ENCODE results near the gene CROCC2. TPM values are rescaled to one million over a fixed set of nuclear protein-coding genes. Genes with fewer than 3 reads are reported as not detected.

Gene CROCC2
- total RNA-seq, 4 donors from 2014 or later: 0.07 TPM; not detected in 3

GRCh38 chr2:240889601-240890560 lies 16.3 kb upstream of the CROCC2 start:
- Histone ChIP-seq H3K4me1 (no peaks in the 10 kb centered on the region), H3K9me3 (no peaks in the 10 kb centered on the region), H3K4me3 (no peak overlapping the region), H3K27ac (no peak overlapping the region), H3K27me3 (no peaks in the 10 kb centered on the region), H3K36me3 (no peaks in the 10 kb centered on the region)
- DNase-seq: no peak
- ATAC-seq: no peak
- intact Hi-C loops (cut with DNase I; ENCODE audit: low total_unique reads) (no loop called here), in situ Hi-C loops (cut with MboI; ENCODE audit: low sequenced_read_pairs in 4 of 4) (no loop called here)
- TF ChIP-seq CTCF (IDR thresholded peaks at IDR 0.05 in 4 of 5, conservative IDR thresholded peaks at IDR 0.05 in 1 of 5) (no peak), POLR2A (IDR thresholded peaks at IDR 0.05) (no peak)

DNA sequence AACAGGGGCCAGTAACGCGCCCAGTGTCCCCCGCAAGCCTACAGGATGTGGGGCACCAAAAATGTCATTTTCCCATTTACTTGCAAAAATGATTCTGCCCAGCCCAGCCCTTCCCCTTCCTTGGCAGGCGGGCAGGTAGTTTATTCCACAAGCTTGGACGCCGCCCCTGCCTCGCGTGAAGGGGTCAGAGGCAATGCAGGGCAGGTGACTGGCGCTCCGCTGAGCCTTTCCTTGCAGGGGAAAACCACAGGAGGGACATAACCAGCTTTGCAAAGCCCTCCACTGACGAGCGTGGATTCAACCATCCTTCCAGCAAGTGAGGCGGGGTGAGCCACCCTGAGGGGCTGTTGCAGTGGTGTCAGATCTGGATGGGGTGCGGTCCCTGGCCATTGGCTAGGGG lies 15.4 kb upstream of the CROCC2 start:
- Histone ChIP-seq H3K27me3 (no peaks in the 10 kb centered on the region), H3K36me3 (no peaks in the 10 kb centered on the region), H3K4me1 (no peaks in the 10 kb centered on the region), H3K27ac (no peak overlapping the region), H3K4me3 (no peak overlapping the region), H3K9me3 (no peaks in the 10 kb centered on the region)
- DNase-seq: no peak
- no peak for ATAC-seq
- intact Hi-C loops (cut with DNase I; ENCODE audit: low total_unique reads): no loop called here
- in situ Hi-C loops (cut with MboI; ENCODE audit: low sequenced_read_pairs in 4 of 4): no loop called here
- no peak for TF ChIP-seq CTCF (IDR thresholded peaks at IDR 0.05 in 4 of 5, conservative IDR thresholded peaks at IDR 0.05 in 1 of 5)
- no peak for TF ChIP-seq POLR2A (IDR thresholded peaks at IDR 0.05)

DNA sequence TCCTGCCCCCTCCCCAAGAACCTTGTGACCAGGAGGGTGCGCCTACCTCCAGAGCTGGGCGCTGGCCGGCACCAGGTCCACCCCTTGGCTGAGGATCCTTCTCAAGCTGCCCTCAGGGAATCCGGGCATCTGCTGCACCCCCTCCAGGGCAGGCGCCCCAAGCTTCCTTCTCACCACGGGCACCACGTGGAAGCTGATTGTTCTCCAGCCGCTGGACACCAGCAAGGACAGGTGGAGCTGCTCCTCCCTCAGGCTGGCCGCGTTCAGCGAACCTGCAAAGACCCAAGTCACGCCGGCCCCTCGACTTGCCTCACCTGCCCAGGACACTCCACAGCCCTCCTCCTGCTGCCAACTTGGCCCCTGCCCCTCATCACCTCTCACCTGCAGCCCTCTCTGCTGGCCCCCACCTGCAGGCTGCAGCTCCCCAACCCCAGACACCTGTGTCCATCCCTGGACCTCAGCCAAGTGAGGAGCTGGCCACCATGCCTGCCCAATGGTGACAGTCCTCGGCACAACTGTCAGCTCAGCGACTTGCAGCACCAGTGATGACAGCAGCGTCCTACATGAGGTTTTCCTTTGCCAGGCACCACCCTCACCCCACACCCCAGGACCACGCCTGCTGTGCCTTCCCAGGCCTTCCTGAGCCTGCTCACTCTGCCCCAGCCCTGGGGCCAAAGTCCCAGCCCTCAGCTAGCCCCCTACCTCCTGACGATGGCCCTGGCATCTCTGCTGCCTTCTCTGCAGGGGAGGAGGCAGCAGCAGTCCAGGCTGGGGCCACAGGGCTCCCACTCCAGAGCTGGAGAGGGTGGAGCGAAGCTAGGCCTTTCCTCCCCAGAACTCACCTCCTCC lies 14.4 kb upstream of the CROCC2 start:
- H3K4me3 ChIP-seq: no peak overlapping the region
- ATAC-seq (no peak), DNase-seq (no peak)

GRCh38 chr2:240892356-240892755 lies 13.8 kb upstream of the CROCC2 start:
- intact Hi-C loops (cut with DNase I; ENCODE audit: low total_unique reads): no loop called here

More for the DNA sequence above, 14.4 kb upstream of the CROCC2 start:
- no peaks in the 10 kb centered on the region for H3K9me3 ChIP-seq
- H3K27me3 ChIP-seq: no peaks in the 10 kb centered on the region
- TF ChIP-seq CTCF (IDR thresholded peaks at IDR 0.05 in 4 of 5, conservative IDR thresholded peaks at IDR 0.05 in 1 of 5) (no peak), POLR2A (IDR thresholded peaks at IDR 0.05) (no peak)
- in situ Hi-C loops (cut with MboI; ENCODE audit: low sequenced_read_pairs in 4 of 4) (no loop called here), intact Hi-C loops (cut with DNase I; ENCODE audit: low total_unique reads) (no loop called here)
- H3K36me3 ChIP-seq: no peaks in the 10 kb centered on the region
- H3K4me1 ChIP-seq: no peaks in the 10 kb centered on the region
- H3K27ac ChIP-seq: no peak overlapping the region

More at GRCh38 chr2:240892356-240892755, 13.8 kb upstream of the CROCC2 start:
- H3K4me1 ChIP-seq: no peaks in the 10 kb centered on the region
- TF ChIP-seq CTCF (IDR thresholded peaks at IDR 0.05 in 4 of 5, conservative IDR thresholded peaks at IDR 0.05 in 1 of 5): no peak
- TF ChIP-seq POLR2A (IDR thresholded peaks at IDR 0.05): no peak
- H3K9me3 ChIP-seq: no peaks in the 10 kb centered on the region
- H3K4me3 ChIP-seq: no peak overlapping the region
- no peak for ATAC-seq
- no peaks in the 10 kb centered on the region for H3K27me3 ChIP-seq
- no peak for DNase-seq
- no peak overlapping the region for H3K27ac ChIP-seq
- in situ Hi-C loops (cut with MboI; ENCODE audit: low sequenced_read_pairs in 4 of 4): no loop called here
- no peaks in the 10 kb centered on the region for H3K36me3 ChIP-seq
